ENCODE measurements around the gene NPL.

NPL gene

GRCh38 chr1:182875889-182876288, 86.3 kb downstream of the NPL start:
- no peak for DNase-seq

- DNase-seq = no peak
Measured at GRCh38 chr1:182877331-182877730, 87.8 kb downstream of the NPL start.

GRCh38 chr1:182877842-182878241, 88.3 kb downstream of the NPL start:
- DNase-seq = no peak
